ENCODE data around the gene TOR3A. TPM values are rescaled to one million over a fixed set of nuclear protein-coding genes. Genes with fewer than 3 reads are reported as not detected.
A peak's percentile ranks its signal among the peaks of the same experiment; 100 is the strongest.
"Not testable (repeated sequence)": the region's sequence is repeated elsewhere in the genome, so short reads cannot be mapped to it uniquely, and the experiment has no call there.

Gene TOR3A
- total and polyA plus RNA-seq, 4 donors, result 7.3 to 23.4 (median 16.2) TPM

- Histone ChIP-seq H3K27ac (ENCODE audit: low read depth in 1 of 2, low read length in 2 of 2) (peak overlapping the region; percentile 57 to 76), H3K36me3 (ENCODE audit: control insufficient read depth in 1 of 2, insufficient read depth in 2 of 2, low read length in 1 of 2) (no peaks in the 10 kb centered on the region), H3K27me3 (ENCODE audit: control insufficient read depth in 1 of 2, insufficient read depth in 2 of 2, low read length in 1 of 2) (no peaks in the 10 kb centered on the region), H3K4me1 (ENCODE audit: control insufficient read depth in 1 of 2, insufficient read depth in 2 of 2, low read length in 2 of 2) (peaks cover 2% of the 10 kb centered on the region in 2 donors), H3K9me3 (ENCODE audit: control insufficient read depth, low read length) (no peaks in the 10 kb centered on the region), H3K4me3 (ENCODE audit: low read length in 2 of 2) (peak overlapping the region in 1 of 2 donors; percentile 26)
- 56% methylated on average over 5 of the region's 5 CpGs for WGBS, 2 donors
- intact Hi-C loops (cut with DNase I), result loop anchor here (5.0 kb wide), 2 partner anchors 50 to 240 kb away; partner anchors contain the start of gene AXDND1 (in 1 of the 2)
- no peak for ATAC-seq (ENCODE audit: low FRiP score)
- no peak for DNase-seq
Observed at GRCh38 chr1:179127163-179127895, 45.5 kb downstream of the TOR3A start.

- ATAC-seq (ENCODE audit: low FRiP score) (no peak), DNase-seq (no peak)
- no peak overlapping the region for H3K4me3 ChIP-seq (ENCODE audit: low read length in 2 of 2)
- H3K36me3 ChIP-seq (ENCODE audit: control insufficient read depth in 1 of 2, insufficient read depth in 2 of 2, low read length in 1 of 2), result no peaks in the 10 kb centered on the region
- intact Hi-C loops (cut with DNase I), result loop anchor here (5.0 kb wide), 2 partner anchors 49 to 239 kb away; partner anchors contain the start of gene AXDND1 (in 1 of the 2)
- no peaks in the 10 kb centered on the region for H3K9me3 ChIP-seq (ENCODE audit: control insufficient read depth, low read length)
- H3K4me1 ChIP-seq (ENCODE audit: control insufficient read depth in 1 of 2, insufficient read depth in 2 of 2, low read length in 2 of 2), result peaks cover 2% of the 10 kb centered on the region in 2 donors
- no peaks in the 10 kb centered on the region for H3K27me3 ChIP-seq (ENCODE audit: control insufficient read depth in 1 of 2, insufficient read depth in 2 of 2, low read length in 1 of 2)
- WGBS, 2 donors, result 2 to 13% methylated on average over 4 of the region's 4 CpGs
- H3K27ac ChIP-seq (ENCODE audit: low read depth in 1 of 2, low read length in 2 of 2), result no peak overlapping the region
Observed at GRCh38 chr1:179128520-179128919, 46.6 kb downstream of the TOR3A start.

GRCh38 chr1:179129702-179130473, 48.0 kb downstream of the TOR3A start:
- peak overlapping the region in 1 of 2 donors; percentile 51 for H3K27ac ChIP-seq (ENCODE audit: low read depth in 1 of 2, low read length in 2 of 2)
- peaks cover 2% of the 10 kb centered on the region in 2 donors for H3K4me1 ChIP-seq (ENCODE audit: control insufficient read depth in 1 of 2, insufficient read depth in 2 of 2, low read length in 2 of 2)
- no peaks in the 10 kb centered on the region for H3K27me3 ChIP-seq (ENCODE audit: control insufficient read depth in 1 of 2, insufficient read depth in 2 of 2, low read length in 1 of 2)
- no peaks in the 10 kb centered on the region for H3K36me3 ChIP-seq (ENCODE audit: control insufficient read depth in 1 of 2, insufficient read depth in 2 of 2, low read length in 1 of 2)
- H3K9me3 ChIP-seq (ENCODE audit: control insufficient read depth, low read length), result no peaks in the 10 kb centered on the region
- ATAC-seq (ENCODE audit: low FRiP score) (peak; percentile 59), DNase-seq (no peak)
- intact Hi-C loops (cut with DNase I), result loop anchor here (5.0 kb wide), 2 partner anchors 47 to 237 kb away; partner anchors contain the start of gene AXDND1 (in 1 of the 2)
- 80 to 86% methylated on average over 10 of the region's 10 CpGs for WGBS, 2 donors
- H3K4me3 ChIP-seq (ENCODE audit: low read length in 2 of 2), result no peak overlapping the region

- 97 to 100% methylated on average over 8 to 27 of the region's 27 CpGs for WGBS, 2 donors
- H3K27me3 ChIP-seq (ENCODE audit: control insufficient read depth in 1 of 2, insufficient read depth in 2 of 2, low read length in 1 of 2); H3K4me1 ChIP-seq (ENCODE audit: control insufficient read depth in 1 of 2, insufficient read depth in 2 of 2, low read length in 2 of 2); H3K4me3 ChIP-seq (ENCODE audit: low read length in 2 of 2); ATAC-seq (ENCODE audit: low FRiP score); H3K27ac ChIP-seq (ENCODE audit: low read depth in 1 of 2, low read length in 2 of 2); H3K36me3 ChIP-seq (ENCODE audit: control insufficient read depth in 1 of 2, insufficient read depth in 2 of 2, low read length in 1 of 2); DNase-seq; intact Hi-C loops (cut with DNase I); H3K9me3 ChIP-seq (ENCODE audit: control insufficient read depth, low read length): not testable (repeated sequence)
Observed at GRCh38 chr1:179135168-179135567, 53.3 kb downstream of the TOR3A start.

GRCh38 chr1:179135707-179136106, 53.8 kb downstream of the TOR3A start:
- H3K36me3 ChIP-seq (ENCODE audit: control insufficient read depth in 1 of 2, insufficient read depth in 2 of 2, low read length in 1 of 2); H3K9me3 ChIP-seq (ENCODE audit: control insufficient read depth, low read length); H3K27me3 ChIP-seq (ENCODE audit: control insufficient read depth in 1 of 2, insufficient read depth in 2 of 2, low read length in 1 of 2); H3K4me1 ChIP-seq (ENCODE audit: control insufficient read depth in 1 of 2, insufficient read depth in 2 of 2, low read length in 2 of 2); intact Hi-C loops (cut with DNase I); H3K27ac ChIP-seq (ENCODE audit: low read depth in 1 of 2, low read length in 2 of 2); H3K4me3 ChIP-seq (ENCODE audit: low read length in 2 of 2); DNase-seq; ATAC-seq (ENCODE audit: low FRiP score): not testable (repeated sequence)
- WGBS, 2 donors, result 83 to 96% methylated on average over 5 to 26 of the region's 28 CpGs

GRCh38 chr1:179137617-179138255, 55.9 kb downstream of the TOR3A start:
- 75 to 80% methylated on average over 5 of the region's 5 CpGs for WGBS, 2 donors
- no peak overlapping the region for H3K27ac ChIP-seq (ENCODE audit: low read depth in 1 of 2, low read length in 2 of 2)

GRCh38 chr1:179138755-179139154, 56.9 kb downstream of the TOR3A start:
- H3K36me3 ChIP-seq (ENCODE audit: control insufficient read depth in 1 of 2, insufficient read depth in 2 of 2, low read length in 1 of 2); H3K4me3 ChIP-seq (ENCODE audit: low read length in 2 of 2); intact Hi-C loops (cut with DNase I); ATAC-seq (ENCODE audit: low FRiP score); H3K27me3 ChIP-seq (ENCODE audit: control insufficient read depth in 1 of 2, insufficient read depth in 2 of 2, low read length in 1 of 2); DNase-seq; H3K27ac ChIP-seq (ENCODE audit: low read depth in 1 of 2, low read length in 2 of 2); H3K9me3 ChIP-seq (ENCODE audit: control insufficient read depth, low read length); H3K4me1 ChIP-seq (ENCODE audit: control insufficient read depth in 1 of 2, insufficient read depth in 2 of 2, low read length in 2 of 2): not testable (repeated sequence)
- 97% methylated on average over 21 of the region's 21 CpGs for WGBS, 2 donors

More at GRCh38 chr1:179137617-179138255, 55.9 kb downstream of the TOR3A start:
- H3K36me3 ChIP-seq (ENCODE audit: control insufficient read depth in 1 of 2, insufficient read depth in 2 of 2, low read length in 1 of 2), result no peaks in the 10 kb centered on the region
- H3K4me3 ChIP-seq (ENCODE audit: low read length in 2 of 2), result no peak overlapping the region
- intact Hi-C loops (cut with DNase I), result no loop called here
- no peaks in the 10 kb centered on the region for H3K9me3 ChIP-seq (ENCODE audit: control insufficient read depth, low read length)
- no peaks in the 10 kb centered on the region for H3K4me1 ChIP-seq (ENCODE audit: control insufficient read depth in 1 of 2, insufficient read depth in 2 of 2, low read length in 2 of 2)
- no peaks in the 10 kb centered on the region for H3K27me3 ChIP-seq (ENCODE audit: control insufficient read depth in 1 of 2, insufficient read depth in 2 of 2, low read length in 1 of 2)
- ATAC-seq (ENCODE audit: low FRiP score) (peak; percentile 60), DNase-seq (no peak)

- Histone ChIP-seq H3K9me3 (ENCODE audit: control insufficient read depth, low read length) (no peaks in the 10 kb centered on the region), H3K4me1 (ENCODE audit: control insufficient read depth in 1 of 2, insufficient read depth in 2 of 2, low read length in 2 of 2) (no peaks in the 10 kb centered on the region), H3K27ac (ENCODE audit: low read depth in 1 of 2, low read length in 2 of 2) (no peak overlapping the region), H3K36me3 (ENCODE audit: control insufficient read depth in 1 of 2, insufficient read depth in 2 of 2, low read length in 1 of 2) (no peaks in the 10 kb centered on the region), H3K27me3 (ENCODE audit: control insufficient read depth in 1 of 2, insufficient read depth in 2 of 2, low read length in 1 of 2) (no peaks in the 10 kb centered on the region), H3K4me3 (ENCODE audit: low read length in 2 of 2) (no peak overlapping the region)
- no peak for ATAC-seq (ENCODE audit: low FRiP score)
- WGBS, 2 donors, result 72% methylated on average over 4 of the region's 4 CpGs
- DNase-seq, result no peak
- intact Hi-C loops (cut with DNase I), result no loop called here
Observed at GRCh38 chr1:179141592-179142251, 59.9 kb downstream of the TOR3A start.

Data from aorta (tissue), 5 donors.